ENCODE measurements around the gene SPAG7. TPM values are rescaled to one million over a fixed set of nuclear protein-coding genes. Genes with fewer than 3 reads are reported as not detected.

The SPAG7 gene
- polyA plus RNA-seq, 1 of the 3 experiments (the other 2 are of a cell fraction): 133 TPM

DNA sequence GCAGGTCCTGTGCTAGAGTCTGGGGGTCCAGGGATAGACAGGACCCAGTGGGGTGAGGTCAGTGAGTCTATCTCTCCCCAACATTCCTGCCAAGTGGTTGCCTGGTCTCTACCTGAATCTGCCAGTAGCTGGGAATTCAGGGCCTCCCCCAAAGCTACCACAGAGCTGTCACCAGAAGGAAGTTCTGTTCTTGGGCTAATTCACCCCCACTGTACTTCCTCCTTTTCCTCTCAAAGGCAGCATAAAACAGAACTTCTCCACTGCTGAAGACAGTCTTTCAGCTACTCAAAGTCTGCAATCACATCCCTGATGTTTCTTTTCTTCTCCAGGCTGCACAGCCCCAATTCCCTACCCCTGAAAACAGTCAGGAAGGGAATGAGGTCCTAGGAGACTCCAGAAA lies 11.1 kb upstream of the SPAG7 start:
- Histone ChIP-seq H3K36me3 (replicated peaks in 1 of 2; ENCODE audit: control insufficient read depth in 1 of 2, insufficient read depth in 2 of 2, low read length in 1 of 2) (peaks cover 15 to 48% of the 10 kb centered on the region in 2 experiments), H3K9ac (no peak overlapping the region), H3K9me2 (no peaks in the 10 kb centered on the region), H3K27me3 (ENCODE audit: insufficient read depth) (no peaks in the 10 kb centered on the region), H3K27ac (ENCODE audit: low read depth in 2 of 2, low read length in 1 of 2) (no peak overlapping the region), H4K20me1 (ENCODE audit: insufficient read depth) (no peaks in the 10 kb centered on the region), H3K4me3 (ENCODE audit: low read depth in 2 of 2, low read length in 1 of 2) (no peak overlapping the region), H3K9me3 (no peaks in the 10 kb centered on the region), H2AFZ (ENCODE audit: low read depth) (no peak overlapping the region), H3K4me1 (ENCODE audit: control insufficient read depth in 1 of 2, insufficient read depth in 2 of 2, low read depth in 1 of 2, low read length in 1 of 2) (peaks cover 0 to 2% of the 10 kb centered on the region in 2 experiments; a peak in 1 of 4 replicates), H3K79me2 (ENCODE audit: insufficient read depth) (no peaks in the 10 kb centered on the region), H3K4me2 (no peak overlapping the region), H3F3A (replicated peaks; ENCODE audit: insufficient read depth) (no peaks in the 10 kb centered on the region)
- ChIA-PET POLR2A (no interaction called here), CTCF (interaction anchor here (1.5 to 4.0 kb wide), 5 partner anchors 8 to 84 kb away, joined by 5 to 52 read pairs (median 10); partner anchors contain the start of genes CAMTA2, ENO3 and SPAG7)
- no peak for DNase-seq
- no peak for TF ChIP-seq NRF1 (IDR thresholded peaks at IDR 0.05; ENCODE audit: low read depth, low read length)
- no peak for TF ChIP-seq EP300 (IDR thresholded peaks at IDR 0.05; ENCODE audit: borderline replicate concordance in 1 of 2, low read depth in 1 of 2, low read length in 1 of 2)
- TF ChIP-seq EZH2phosphoT487 (IDR thresholded peaks at IDR 0.05; ENCODE audit: borderline replicate concordance, low read depth): no peak
- no peak for TF ChIP-seq TEAD4 (IDR thresholded peaks at IDR 0.05; ENCODE audit: borderline replicate concordance, insufficient read depth)
- TF ChIP-seq, protein P1, sequence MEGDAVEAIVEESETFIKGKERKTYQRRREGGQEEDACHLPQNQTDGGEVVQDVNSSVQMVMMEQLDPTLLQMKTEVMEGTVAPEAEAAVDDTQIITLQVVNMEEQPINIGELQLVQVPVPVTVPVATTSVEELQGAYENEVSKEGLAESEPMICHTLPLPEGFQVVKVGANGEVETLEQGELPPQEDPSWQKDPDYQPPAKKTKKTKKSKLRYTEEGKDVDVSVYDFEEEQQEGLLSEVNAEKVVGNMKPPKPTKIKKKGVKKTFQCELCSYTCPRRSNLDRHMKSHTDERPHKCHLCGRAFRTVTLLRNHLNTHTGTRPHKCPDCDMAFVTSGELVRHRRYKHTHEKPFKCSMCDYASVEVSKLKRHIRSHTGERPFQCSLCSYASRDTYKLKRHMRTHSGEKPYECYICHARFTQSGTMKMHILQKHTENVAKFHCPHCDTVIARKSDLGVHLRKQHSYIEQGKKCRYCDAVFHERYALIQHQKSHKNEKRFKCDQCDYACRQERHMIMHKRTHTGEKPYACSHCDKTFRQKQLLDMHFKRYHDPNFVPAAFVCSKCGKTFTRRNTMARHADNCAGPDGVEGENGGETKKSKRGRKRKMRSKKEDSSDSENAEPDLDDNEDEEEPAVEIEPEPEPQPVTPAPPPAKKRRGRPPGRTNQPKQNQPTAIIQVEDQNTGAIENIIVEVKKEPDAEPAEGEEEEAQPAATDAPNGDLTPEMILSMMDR (IDR thresholded peaks at IDR 0.05): no peak
- TF ChIP-seq SMC3 (IDR thresholded peaks at IDR 0.05; ENCODE audit: low read depth, low read length): no peak
- TF ChIP-seq, protein P2, sequence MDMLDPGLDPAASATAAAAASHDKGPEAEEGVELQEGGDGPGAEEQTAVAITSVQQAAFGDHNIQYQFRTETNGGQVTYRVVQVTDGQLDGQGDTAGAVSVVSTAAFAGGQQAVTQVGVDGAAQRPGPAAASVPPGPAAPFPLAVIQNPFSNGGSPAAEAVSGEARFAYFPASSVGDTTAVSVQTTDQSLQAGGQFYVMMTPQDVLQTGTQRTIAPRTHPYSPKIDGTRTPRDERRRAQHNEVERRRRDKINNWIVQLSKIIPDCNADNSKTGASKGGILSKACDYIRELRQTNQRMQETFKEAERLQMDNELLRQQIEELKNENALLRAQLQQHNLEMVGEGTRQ (IDR thresholded peaks at IDR 0.05; ENCODE audit: borderline replicate concordance, low read depth, low read length): no peak
- TF ChIP-seq NFIC (IDR thresholded peaks at IDR 0.05; ENCODE audit: borderline replicate concordance): no peak
- no peak for TF ChIP-seq YY1 (IDR thresholded peaks at IDR 0.05; ENCODE audit: low read depth)
- TF ChIP-seq, protein P3, sequence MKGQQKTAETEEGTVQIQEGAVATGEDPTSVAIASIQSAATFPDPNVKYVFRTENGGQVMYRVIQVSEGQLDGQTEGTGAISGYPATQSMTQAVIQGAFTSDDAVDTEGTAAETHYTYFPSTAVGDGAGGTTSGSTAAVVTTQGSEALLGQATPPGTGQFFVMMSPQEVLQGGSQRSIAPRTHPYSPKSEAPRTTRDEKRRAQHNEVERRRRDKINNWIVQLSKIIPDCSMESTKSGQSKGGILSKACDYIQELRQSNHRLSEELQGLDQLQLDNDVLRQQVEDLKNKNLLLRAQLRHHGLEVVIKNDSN (IDR thresholded peaks at IDR 0.05; ENCODE audit: borderline replicate concordance, low read depth): no peak
- no peak for TF ChIP-seq RCOR1 (IDR thresholded peaks at IDR 0.05; ENCODE audit: low read length)
- TF ChIP-seq POLR2AphosphoS5 (IDR thresholded peaks at IDR 0.05; ENCODE audit: low read depth, low read length): no peak

DNA sequence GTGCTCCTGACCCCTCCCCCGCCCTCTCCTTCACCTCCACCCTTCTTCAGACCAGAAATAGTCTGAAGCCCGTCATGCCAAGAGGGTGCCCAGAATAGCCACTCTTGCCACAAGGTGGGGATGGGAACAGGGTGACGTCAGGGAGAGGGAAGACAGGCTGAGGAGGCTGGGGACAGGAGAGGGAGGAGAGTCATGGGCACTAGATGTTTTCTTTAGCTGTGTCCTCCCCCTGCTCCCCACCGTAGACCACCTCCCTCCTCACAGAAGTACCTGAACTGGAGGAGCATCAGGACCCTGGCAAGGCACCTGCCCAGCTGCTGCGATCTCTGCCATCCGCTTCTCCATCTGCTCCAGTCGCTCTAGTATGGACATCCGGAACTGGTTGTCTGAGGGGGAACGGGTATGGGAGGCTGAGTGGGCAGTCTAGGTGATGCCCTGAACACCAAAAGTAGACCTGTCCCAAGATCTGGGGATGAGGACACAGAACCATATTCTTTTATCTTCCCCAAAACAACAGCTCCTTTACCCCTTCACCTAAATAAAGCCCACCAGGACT lies 6.6 kb upstream of the SPAG7 start:
- H3K79me2 ChIP-seq (ENCODE audit: insufficient read depth): peaks cover 11% of the 10 kb centered on the region
- ChIA-PET CTCF (interaction anchor here (1.0 to 3.0 kb wide), 4 partner anchors 13 to 89 kb away, joined by 3 to 10 read pairs (median 5); partner anchors contain the start of gene CAMTA2), POLR2A (no interaction called here)
- H3K4me1 ChIP-seq (ENCODE audit: control insufficient read depth in 1 of 2, insufficient read depth in 2 of 2, low read depth in 1 of 2, low read length in 1 of 2): peaks cover 9 to 10% of the 10 kb centered on the region in 2 experiments; a peak in 2 of 4 replicates
- no peaks in the 10 kb centered on the region for H3K27me3 ChIP-seq (ENCODE audit: insufficient read depth)
- no peak overlapping the region for H2AFZ ChIP-seq (ENCODE audit: low read depth)
- H4K20me1 ChIP-seq (ENCODE audit: insufficient read depth): no peaks in the 10 kb centered on the region
- peaks cover 4% of the 10 kb centered on the region for H3F3A ChIP-seq (replicated peaks; ENCODE audit: insufficient read depth)
- H3K36me3 ChIP-seq (replicated peaks in 1 of 2; ENCODE audit: control insufficient read depth in 1 of 2, insufficient read depth in 2 of 2, low read length in 1 of 2): peaks cover 24 to 45% of the 10 kb centered on the region in 2 experiments
- H3K9me2 ChIP-seq: no peaks in the 10 kb centered on the region
- H3K4me2 ChIP-seq: no peak overlapping the region
- no peak overlapping the region for H3K9ac ChIP-seq
- DNase-seq: no peak
- H3K9me3 ChIP-seq: no peaks in the 10 kb centered on the region
- H3K4me3 ChIP-seq (ENCODE audit: low read depth in 2 of 2, low read length in 1 of 2): no peak overlapping the region
- 91% methylated on average over 9 of the region's 9 CpGs for WGBS (ENCODE audit: low lambda C conversion rate)
- no peak overlapping the region for H3K27ac ChIP-seq (ENCODE audit: low read depth in 2 of 2, low read length in 1 of 2)
- TF ChIP-seq GATA2 (CRISPR knock-in tag; IDR thresholded peaks at IDR 0.05): no peak
- no peak for TF ChIP-seq SMC3 (IDR thresholded peaks at IDR 0.05; ENCODE audit: low read depth, low read length)
- TF ChIP-seq FOXM1 (IDR thresholded peaks at IDR 0.05; ENCODE audit: low read depth): no peak
- no peak for TF ChIP-seq RFX5 (IDR thresholded peaks at IDR 0.05; ENCODE audit: low read length)
- TF ChIP-seq ELF1 (IDR thresholded peaks at IDR 0.05): no peak
- no peak for TF ChIP-seq GABPA (IDR thresholded peaks at IDR 0.05; ENCODE audit: low read depth)
- no peak for TF ChIP-seq TCF12 (IDR thresholded peaks at IDR 0.05)
- TF ChIP-seq, protein P4, sequence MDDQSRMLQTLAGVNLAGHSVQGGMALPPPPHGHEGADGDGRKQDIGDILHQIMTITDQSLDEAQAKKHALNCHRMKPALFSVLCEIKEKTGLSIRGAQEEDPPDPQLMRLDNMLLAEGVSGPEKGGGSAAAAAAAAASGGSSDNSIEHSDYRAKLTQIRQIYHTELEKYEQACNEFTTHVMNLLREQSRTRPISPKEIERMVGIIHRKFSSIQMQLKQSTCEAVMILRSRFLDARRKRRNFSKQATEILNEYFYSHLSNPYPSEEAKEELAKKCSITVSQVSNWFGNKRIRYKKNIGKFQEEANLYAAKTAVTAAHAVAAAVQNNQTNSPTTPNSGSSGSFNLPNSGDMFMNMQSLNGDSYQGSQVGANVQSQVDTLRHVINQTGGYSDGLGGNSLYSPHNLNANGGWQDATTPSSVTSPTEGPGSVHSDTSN (IDR thresholded peaks at IDR 0.05): no peak
- TF ChIP-seq, protein P3 (IDR thresholded peaks at IDR 0.05; ENCODE audit: borderline replicate concordance, low read depth): no peak
- no peak for TF ChIP-seq RCOR1 (IDR thresholded peaks at IDR 0.05; ENCODE audit: low read length)
- TF ChIP-seq CHD2 (IDR thresholded peaks at IDR 0.05; ENCODE audit: low read length, partially characterized antibody): no peak
- TF ChIP-seq EZH2phosphoT487 (IDR thresholded peaks at IDR 0.05; ENCODE audit: borderline replicate concordance, low read depth): no peak
- TF ChIP-seq, protein P1 (IDR thresholded peaks at IDR 0.05): no peak

All from SK-N-SH (cell line).